AG10803 (cell line): Measurements from ENCODE around the gene SIPA1L2.

ENCODE experiments used
- DNase-seq: peaks from one replicate; pipeline ENCODE4 v3.0.0; 2010; ENCODE audit warnings: low read depth
- H3K4me3 ChIP-seq: 2 replicates; pipeline ENCODE4 v1.5.1; 2011; ENCODE audit warnings: mild to moderate bottlenecking, low read length, control low read depth
- TF ChIP-seq, protein P1 (sequence below): conservative IDR thresholded peaks from 2 replicates; pipeline ENCODE4 v1.5.1; 2011; ENCODE audit warnings: mild to moderate bottlenecking, low read length, control low read depth, inconsistent platforms

Gene SIPA1L2

DNA sequence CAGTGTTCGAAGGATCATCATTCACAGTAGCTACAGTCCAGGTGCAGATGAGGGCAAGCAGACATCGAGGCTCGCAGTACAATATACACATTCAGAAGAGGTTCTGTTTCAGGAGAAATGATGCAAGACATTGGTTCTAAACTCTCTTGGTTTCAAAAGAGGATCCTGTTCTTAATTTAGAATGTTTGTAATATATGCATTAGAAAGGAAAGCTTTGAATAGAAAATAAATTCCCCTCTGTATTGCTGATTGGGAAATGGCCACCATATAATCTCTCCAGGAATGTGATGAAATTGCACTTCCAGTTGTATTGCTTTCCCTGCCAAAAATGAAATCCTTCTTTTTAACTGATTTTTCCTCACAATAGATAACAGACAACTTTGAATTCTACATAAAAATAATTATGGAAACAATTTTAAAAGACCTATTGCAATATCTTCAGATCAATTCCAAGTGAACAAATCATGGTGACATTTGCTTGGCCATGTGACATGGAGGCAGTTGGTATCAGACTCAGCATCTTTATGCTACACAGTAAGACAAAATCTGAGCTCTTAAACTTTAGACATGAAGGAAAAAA, 27.6 kb upstream of the SIPA1L2 start:
- no peak overlapping the region for H3K4me3 ChIP-seq
- peak; percentile 6 for DNase-seq
- TF ChIP-seq, protein P1, sequence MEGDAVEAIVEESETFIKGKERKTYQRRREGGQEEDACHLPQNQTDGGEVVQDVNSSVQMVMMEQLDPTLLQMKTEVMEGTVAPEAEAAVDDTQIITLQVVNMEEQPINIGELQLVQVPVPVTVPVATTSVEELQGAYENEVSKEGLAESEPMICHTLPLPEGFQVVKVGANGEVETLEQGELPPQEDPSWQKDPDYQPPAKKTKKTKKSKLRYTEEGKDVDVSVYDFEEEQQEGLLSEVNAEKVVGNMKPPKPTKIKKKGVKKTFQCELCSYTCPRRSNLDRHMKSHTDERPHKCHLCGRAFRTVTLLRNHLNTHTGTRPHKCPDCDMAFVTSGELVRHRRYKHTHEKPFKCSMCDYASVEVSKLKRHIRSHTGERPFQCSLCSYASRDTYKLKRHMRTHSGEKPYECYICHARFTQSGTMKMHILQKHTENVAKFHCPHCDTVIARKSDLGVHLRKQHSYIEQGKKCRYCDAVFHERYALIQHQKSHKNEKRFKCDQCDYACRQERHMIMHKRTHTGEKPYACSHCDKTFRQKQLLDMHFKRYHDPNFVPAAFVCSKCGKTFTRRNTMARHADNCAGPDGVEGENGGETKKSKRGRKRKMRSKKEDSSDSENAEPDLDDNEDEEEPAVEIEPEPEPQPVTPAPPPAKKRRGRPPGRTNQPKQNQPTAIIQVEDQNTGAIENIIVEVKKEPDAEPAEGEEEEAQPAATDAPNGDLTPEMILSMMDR = no peak

DNA sequence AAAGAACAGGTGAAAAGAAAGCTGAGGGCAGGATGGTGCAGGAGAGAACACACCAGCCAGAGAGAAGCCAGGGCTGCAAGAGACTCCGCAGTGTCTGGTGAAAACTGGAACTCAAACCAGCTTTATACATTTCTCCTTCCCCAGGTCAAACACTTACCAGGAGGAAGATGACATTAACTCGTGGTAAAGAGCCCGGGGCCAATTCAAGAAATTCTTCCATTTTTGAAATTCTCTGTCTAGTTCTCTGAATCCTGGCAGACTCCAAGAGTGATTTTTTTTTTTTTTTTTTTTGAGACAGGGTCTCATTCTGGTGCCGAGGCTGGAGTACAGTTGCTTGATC, 25.8 kb upstream of the SIPA1L2 start:
- TF ChIP-seq, protein P1 = no peak
- H3K4me3 ChIP-seq = no peak overlapping the region
- no peak for DNase-seq

DNA sequence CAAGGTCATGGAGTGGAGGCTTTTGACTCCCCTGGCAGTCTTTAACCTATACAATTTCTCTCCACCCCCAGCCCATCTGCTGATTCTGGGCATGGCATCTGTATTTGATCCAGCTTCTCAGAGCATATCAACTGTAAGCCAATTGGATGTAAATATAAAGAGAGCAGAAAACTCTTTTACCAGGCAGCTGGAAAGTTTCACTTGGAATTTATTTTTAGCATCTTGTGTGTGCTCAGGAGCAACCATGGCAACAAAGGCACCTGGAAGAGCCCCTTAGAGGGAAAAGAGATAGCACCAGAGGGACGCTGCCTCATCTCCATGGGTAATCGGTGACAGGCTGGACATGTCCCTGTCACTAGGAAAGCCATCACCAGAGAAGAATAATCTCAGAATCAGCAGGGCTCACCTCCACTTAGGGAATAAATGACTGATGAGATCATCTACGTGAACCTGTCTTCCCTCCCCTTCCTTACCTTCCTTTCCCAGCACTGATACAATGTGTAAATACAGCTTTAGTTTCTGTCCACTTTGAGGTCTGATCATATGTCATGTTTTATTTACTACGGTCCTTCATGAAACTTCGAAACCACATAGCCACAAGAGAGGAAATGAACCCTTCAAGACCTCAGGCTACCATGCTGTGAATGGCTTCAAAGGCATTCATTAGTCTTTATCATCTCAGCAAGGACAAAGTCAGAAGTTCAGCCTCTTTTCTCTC, 25.3 kb upstream of the SIPA1L2 start:
- TF ChIP-seq, protein P1 = no peak
- DNase-seq = no peak
- no peak overlapping the region for H3K4me3 ChIP-seq

DNA sequence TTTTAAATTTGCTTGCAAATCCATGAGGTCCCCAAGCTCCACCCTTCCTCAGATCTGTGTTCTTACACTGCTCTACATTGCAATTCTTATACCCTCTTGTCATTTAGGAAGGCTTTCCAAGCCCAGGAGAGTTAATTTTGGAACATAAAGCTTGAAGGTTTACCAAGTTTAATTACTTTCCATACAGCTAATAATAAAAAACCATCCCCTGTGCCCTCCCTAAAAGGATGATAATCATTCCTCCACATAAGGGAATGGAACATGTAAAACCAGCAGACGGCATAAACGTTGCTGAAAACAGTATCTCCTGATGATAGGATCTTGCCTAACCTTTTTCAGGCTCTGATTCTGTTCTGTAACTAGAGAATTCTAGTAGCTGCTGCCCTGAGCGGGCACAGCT, 23.9 kb upstream of the SIPA1L2 start:
- TF ChIP-seq, protein P1 = no peak
- no peak overlapping the region for H3K4me3 ChIP-seq
- DNase-seq = no peak

DNA sequence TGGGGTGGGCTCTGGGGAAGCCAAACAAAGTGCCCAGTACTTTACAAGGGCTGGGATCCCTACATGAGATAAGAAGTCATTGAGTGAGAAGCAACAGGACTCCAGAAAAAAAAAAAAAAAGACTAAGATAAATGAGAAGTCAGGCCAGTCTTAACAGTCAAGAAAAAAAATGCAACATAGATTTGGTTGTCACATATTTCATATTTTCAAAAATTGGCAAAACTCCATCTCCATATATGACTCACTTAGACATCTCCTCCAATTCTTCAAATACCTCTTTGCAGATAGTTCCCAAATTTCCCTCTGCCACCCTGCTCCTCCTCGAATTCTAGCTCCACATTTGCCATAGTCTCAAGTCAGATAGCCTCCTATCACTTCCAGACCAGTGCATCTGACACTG, 20.9 kb upstream of the SIPA1L2 start:
- no peak for DNase-seq
- no peak overlapping the region for H3K4me3 ChIP-seq
- TF ChIP-seq, protein P1 = no peak

DNA sequence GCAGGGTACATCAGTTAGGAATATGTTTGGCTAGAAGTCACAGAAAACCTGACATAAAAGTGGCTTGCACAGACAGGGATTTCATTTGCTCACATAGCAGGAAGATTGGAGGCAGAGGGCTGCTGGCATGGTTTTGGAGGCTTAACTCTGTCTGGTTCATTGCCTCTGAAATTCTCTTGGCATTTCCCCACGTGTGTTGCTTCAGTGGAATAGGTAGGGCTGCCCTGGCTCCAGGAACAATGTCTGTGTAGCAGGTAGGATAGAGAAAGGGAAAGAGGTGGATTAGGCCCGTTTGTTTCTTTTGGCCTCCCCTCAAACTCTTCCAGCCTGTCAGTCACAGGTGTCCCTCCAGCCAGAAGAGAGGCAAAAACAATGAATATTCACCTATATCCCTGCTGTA, 20.5 kb upstream of the SIPA1L2 start:
- H3K4me3 ChIP-seq = no peak overlapping the region
- DNase-seq = no peak
- TF ChIP-seq, protein P1 = no peak

DNA sequence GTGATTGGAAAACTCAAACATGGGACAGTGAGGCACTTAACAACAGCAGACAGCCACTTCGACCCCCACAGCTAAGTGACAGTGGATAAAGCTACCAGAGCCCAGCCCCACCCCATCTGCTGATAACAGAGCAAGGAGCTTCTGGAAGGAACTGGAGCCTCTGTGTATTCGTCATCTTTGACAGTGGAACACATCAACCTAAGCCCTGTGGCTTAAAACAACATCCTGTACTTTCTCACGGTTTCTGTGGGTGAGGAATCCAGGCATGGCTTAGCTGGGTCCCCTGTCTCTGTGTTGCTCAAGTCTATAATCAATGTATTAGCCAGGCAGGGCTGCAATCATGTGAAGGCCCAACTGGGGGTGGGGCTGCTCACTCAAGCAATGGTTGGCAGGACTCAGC, 18.4 kb upstream of the SIPA1L2 start:
- TF ChIP-seq, protein P1 = no peak
- H3K4me3 ChIP-seq = no peak overlapping the region
- no peak for DNase-seq
